Measurements from ENCODE around the gene PARK7. TPM values are rescaled to one million over a fixed set of nuclear protein-coding genes. Genes with fewer than 3 reads are reported as not detected.
"Not testable (repeated sequence)": the region's sequence is repeated elsewhere in the genome, so short reads cannot be mapped to it uniquely, and the experiment has no call there.

The PARK7 gene
- total RNA-seq, result 316 TPM
- long read RNA-seq, transcript PARK7-209 (7 exons, 1,088 nt), result major isoform, 143 of 283 reads
- long read RNA-seq, transcript PARK7-201 (7 exons, 949 nt), result minor isoform, 128 of 283 reads
- long read RNA-seq, partial matches to known transcripts, result 5 of 283 reads
- long read RNA-seq, other reads (novel, unspliced or antisense), result 7 of 283 reads

- intact Hi-C loops (cut with DNase I), result no loop called here
- DNase-seq (ENCODE audit: low spot score), result peak; percentile 100
These were observed at the start of gene PARK7 for GRCh38 chr1:7961216-7962013. PARK7 (plus strand) TSS chr1:7961711; CDS start chr1:7962786, 1,075 bp downstream.

- no peak for DNase-seq (ENCODE audit: low spot score)
- intact Hi-C loops (cut with DNase I), result no loop called here
These were observed 49.4 kb upstream of the PARK7 start for GRCh38 chr1:7912145-7912544.

GRCh38 chr1:7912743-7913557 is 48.6 kb upstream of the PARK7 start:
- DNase-seq (ENCODE audit: low spot score), result no peak
- intact Hi-C loops (cut with DNase I), result no loop called here

- intact Hi-C loops (cut with DNase I), result no loop called here
- no peak for DNase-seq (ENCODE audit: low spot score)
These were observed 45.5 kb upstream of the PARK7 start for GRCh38 chr1:7915826-7916500.

- intact Hi-C loops (cut with DNase I), result no loop called here
- DNase-seq (ENCODE audit: low spot score), result no peak
These were observed 45.0 kb upstream of the PARK7 start for GRCh38 chr1:7916501-7916830.

- DNase-seq (ENCODE audit: low spot score); intact Hi-C loops (cut with DNase I): not testable (repeated sequence)
These were observed 43.5 kb upstream of the PARK7 start for GRCh38 chr1:7917971-7918370.

- intact Hi-C loops (cut with DNase I), result no loop called here
These were observed 41.6 kb upstream of the PARK7 start for GRCh38 chr1:7919880-7920279.

GRCh38 chr1:7921796-7922195 is 39.7 kb upstream of the PARK7 start:
- no peak for DNase-seq (ENCODE audit: low spot score)
- intact Hi-C loops (cut with DNase I), result no loop called here

More at GRCh38 chr1:7919880-7920279, 41.6 kb upstream of the PARK7 start:
- DNase-seq (ENCODE audit: low spot score), result no peak

- intact Hi-C loops (cut with DNase I), result no loop called here
- no peak for DNase-seq (ENCODE audit: low spot score)
These were observed 39.2 kb upstream of the PARK7 start for GRCh38 chr1:7922301-7922700.

- intact Hi-C loops (cut with DNase I); DNase-seq (ENCODE audit: low spot score): not testable (repeated sequence)
These were observed 34.5 kb upstream of the PARK7 start for GRCh38 chr1:7927061-7927460.

GRCh38 chr1:7928247-7928646 is 33.3 kb upstream of the PARK7 start:
- no peak for DNase-seq (ENCODE audit: low spot score)
- intact Hi-C loops (cut with DNase I), result no loop called here

- DNase-seq (ENCODE audit: low spot score), result no peak
- intact Hi-C loops (cut with DNase I), result no loop called here
These were observed 31.9 kb upstream of the PARK7 start for GRCh38 chr1:7929637-7930036.

- intact Hi-C loops (cut with DNase I), result no loop called here
These were observed 30.7 kb upstream of the PARK7 start for GRCh38 chr1:7930645-7931445.

GRCh38 chr1:7931446-7931812 is 30.1 kb upstream of the PARK7 start:
- DNase-seq (ENCODE audit: low spot score), result no peak
- intact Hi-C loops (cut with DNase I), result no loop called here

More at GRCh38 chr1:7930645-7931445, 30.7 kb upstream of the PARK7 start:
- no peak for DNase-seq (ENCODE audit: low spot score)

- DNase-seq (ENCODE audit: low spot score), result no peak
- intact Hi-C loops (cut with DNase I), result no loop called here
These were observed 28.9 kb upstream of the PARK7 start for GRCh38 chr1:7932524-7933138.

GRCh38 chr1:7938070-7938469 is 23.4 kb upstream of the PARK7 start:
- no peak for DNase-seq (ENCODE audit: low spot score)
- intact Hi-C loops (cut with DNase I), result no loop called here

- intact Hi-C loops (cut with DNase I), result no loop called here
- DNase-seq (ENCODE audit: low spot score), result no peak
These were observed 21.5 kb upstream of the PARK7 start for GRCh38 chr1:7940034-7940433.

GRCh38 chr1:7940745-7941436 is 20.6 kb upstream of the PARK7 start, which contains the start of gene TNFRSF9:
TNFRSF9 (minus strand) TSS chr1:7940839; CDS start chr1:7939994, 845 bp downstream.
- no peak for DNase-seq (ENCODE audit: low spot score)
- intact Hi-C loops (cut with DNase I), result no loop called here
